GM12891 (cell line): Measurements from ENCODE around the gene UBE2J2.
A peak's percentile ranks its signal among the peaks of the same experiment; 100 is the strongest.

ENCODE experiments used
- POLR2A ChIP-seq: IDR thresholded peaks from 2 replicates; pipeline ENCODE4 v1.6.1; 2011; ENCODE audit warnings: low read depth, low read length, control low read depth
- POLR2AphosphoS5 ChIP-seq: IDR thresholded peaks from 2 replicates; pipeline ENCODE4 v1.6.1; 2011; ENCODE audit warnings: low read depth, low read length, control low read depth

GRCh38 chr1:1250786-1251284, 22.8 kb downstream of the UBE2J2 start:
- TF ChIP-seq POLR2A = peak; percentile 61
- peak; percentile 64 for TF ChIP-seq POLR2AphosphoS5
